ENCODE measurements around the gene YIPF4. TPM values are rescaled to one million over a fixed set of nuclear protein-coding genes. Genes with fewer than 3 reads are reported as not detected.

Gene YIPF4
- total RNA-seq, 1 experiment from 2014 or later: 23.0 TPM

GRCh38 chr2:32271063-32271462, 6.6 kb upstream of the YIPF4 start:
- H3K27ac Mint-ChIP-seq: no peak overlapping the region

More at GRCh38 chr2:32271063-32271462, 6.6 kb upstream of the YIPF4 start:
- ATAC-seq (no peak), DNase-seq (ENCODE audit: low spot score) (no peak)
- Mint-ChIP-seq H3K4me1 (no peaks in the 10 kb centered on the region; the same call in 1 of the 2 replicates), H3K27me3 (ENCODE audit: low read depth) (peaks cover 29% of the 10 kb centered on the region), H3K4me3 (no peak overlapping the region), H3K9me3 (no peaks in the 10 kb centered on the region), H3K36me3 (no peaks in the 10 kb centered on the region)
- TF ChIP-seq NR3C1 (CRISPR knock-in tag; conservative IDR thresholded peaks at IDR 0.05; ENCODE audit: low read depth): no peak
- no peak for TF ChIP-seq IRF1 (CRISPR knock-in tag; IDR thresholded peaks at IDR 0.05)
- no peak for TF ChIP-seq ATF3 (CRISPR knock-in tag; conservative IDR thresholded peaks at IDR 0.05)
- no peak for TF ChIP-seq FOXP4 (CRISPR knock-in tag; IDR thresholded peaks at IDR 0.05)
- no peak for TF ChIP-seq ZNF281 (CRISPR knock-in tag; IDR thresholded peaks at IDR 0.05)
- no peak for TF ChIP-seq ZNF396 (CRISPR knock-in tag; IDR thresholded peaks at IDR 0.05; ENCODE audit: borderline replicate concordance)
- no peak for TF ChIP-seq PRRX2 (CRISPR knock-in tag; IDR thresholded peaks at IDR 0.05)
- TF ChIP-seq JUN (CRISPR knock-in tag; IDR thresholded peaks at IDR 0.05): no peak
- TF ChIP-seq ATF2 (CRISPR knock-in tag; IDR thresholded peaks at IDR 0.05; ENCODE audit: borderline replicate concordance, low read depth): no peak
- no peak for TF ChIP-seq NFATC4 (CRISPR knock-in tag; IDR thresholded peaks at IDR 0.05)
- TF ChIP-seq SMAD3 (CRISPR knock-in tag; IDR thresholded peaks at IDR 0.05; ENCODE audit: borderline replicate concordance): no peak
- TF ChIP-seq ZNF512 (CRISPR knock-in tag; IDR thresholded peaks at IDR 0.05; ENCODE audit: borderline replicate concordance): no peak
- TF ChIP-seq GABPB1 (CRISPR knock-in tag; IDR thresholded peaks at IDR 0.05): no peak
- no peak for TF ChIP-seq ESRRA (CRISPR knock-in tag; IDR thresholded peaks at IDR 0.05; ENCODE audit: borderline replicate concordance)
- no peak for TF ChIP-seq CDX4 (CRISPR knock-in tag; IDR thresholded peaks at IDR 0.05; ENCODE audit: borderline replicate concordance)
- ChIA-PET POLR2A (interaction anchor here (0.7 kb wide), 1 partner anchor 985 kb away, joined by 3 read pairs; no protein-coding TSS in a partner anchor), CTCF (no interaction called here)
